Neural cell (in vitro differentiated cells): ENCODE results near the gene SLC20A1. TPM values are rescaled to one million over a fixed set of nuclear protein-coding genes. Genes with fewer than 3 reads are reported as not detected.

Experiments
- H2AFZ ChIP-seq: fragments of 200-600, 300-800 bp; sonication (generic), shearing (Covaris generic); 2 replicates; pipeline ENCODE4 v1.6.0; 2014; ENCODE audit warnings: low read depth, mild to moderate bottlenecking, antibody characterized with exemption, low read length, moderate library complexity
- H3F3A ChIP-seq: fragments of 200-600 bp; shearing (Covaris generic); 2 replicates; pipeline ENCODE4 v1.6.1; 2016; ENCODE audit warnings: mild to moderate bottlenecking, moderate library complexity, mixed read lengths, antibody characterized with exemption, low read length; ENCODE audit not compliant: insufficient read depth, poor library complexity, severe bottlenecking
- H3K27ac ChIP-seq: fragments of 200-600, 300-800 bp; sonication (generic), shearing (Covaris generic); 2 replicates; pipeline ENCODE4 v1.5.1; 2014; ENCODE audit warnings: mild to moderate bottlenecking, low read length, moderate library complexity
- H3K27me3 ChIP-seq: fragments of 300-800, 200-600 bp; sonication (generic), shearing (Covaris generic); 2 replicates; pipeline ENCODE4 v1.6.0; 2014; ENCODE audit warnings: mild to moderate bottlenecking, low read depth, low read length, moderate library complexity; ENCODE audit not compliant: insufficient read depth
- H3K36me3 ChIP-seq: fragments of 300-800, 200-600 bp; sonication (generic), shearing (Covaris generic); 2 replicates; pipeline ENCODE4 v1.5.1; 2014; ENCODE audit warnings: mild to moderate bottlenecking, antibody characterized with exemption, low read length, moderate library complexity; ENCODE audit not compliant: insufficient read depth
- H3K4me2 ChIP-seq: fragments of 300-800, 200-600 bp; sonication (generic), shearing (Covaris generic); 2 replicates; pipeline ENCODE4 v1.6.0; 2014; ENCODE audit warnings: mild to moderate bottlenecking, low read length
- H3K4me3 ChIP-seq: fragments of 300-800, 200-600 bp; sonication (generic), shearing (Covaris generic); 2 replicates; pipeline ENCODE4 v1.5.1; 2014; ENCODE audit warnings: mild to moderate bottlenecking, low read length, moderate library complexity
- H3K79me2 ChIP-seq: fragments of 200-600 bp; shearing (Covaris generic); replicated peaks from 2 replicates; pipeline ENCODE4 v1.6.0; 2014; ENCODE audit warnings: mild to moderate bottlenecking, low read length, moderate library complexity; ENCODE audit not compliant: insufficient read depth
- H3K9ac ChIP-seq: fragments of 300-800, 200-600 bp; sonication (generic), shearing (Covaris generic); 2 replicates; pipeline ENCODE4 v1.6.1; 2016; ENCODE audit warnings: mild to moderate bottlenecking, low read length, mixed read lengths
- H3K9me2 ChIP-seq: fragments of 200-600 bp; shearing (Covaris generic); 2 replicates; pipeline ENCODE4 v1.6.1; 2016; ENCODE audit warnings: mild to moderate bottlenecking, low read length, mixed read lengths; ENCODE audit not compliant: insufficient read depth
- H3K9me3 ChIP-seq: fragments of 200-600, 300-800 bp; sonication (generic), shearing (Covaris generic); 2 replicates; pipeline ENCODE4 v1.6.1; 2016; ENCODE audit warnings: mild to moderate bottlenecking, mixed run types, low read length, moderate library complexity, mixed read lengths
- H4K20me1 ChIP-seq: fragments of 200-600 bp; shearing (Covaris generic); 2 replicates; pipeline ENCODE4 v1.6.1; 2016; ENCODE audit warnings: mild to moderate bottlenecking, mixed run types; ENCODE audit not compliant: insufficient read depth
- CTCF ChIP-seq: fragments of 450-650 bp; IDR thresholded peaks from 2 replicates; pipeline ENCODE4 v1.5.1; 2014; ENCODE audit warnings: antibody characterized with exemption, mild to moderate bottlenecking, moderate library complexity; ENCODE audit not compliant: poor library complexity, severe bottlenecking
- EP300 ChIP-seq: fragments of 450-650 bp; conservative IDR thresholded peaks from 2 replicates; pipeline ENCODE4 v1.6.1; 2014; ENCODE audit warnings: antibody characterized with exemption, mild to moderate bottlenecking, moderate library complexity; ENCODE audit not compliant: poor library complexity, severe bottlenecking
- EZH2 ChIP-seq: fragments of 200-600, 300-800 bp; shearing (Covaris generic), sonication (generic); IDR thresholded peaks from 2 replicates; pipeline ENCODE4 v1.6.1; 2014; ENCODE audit warnings: antibody characterized with exemption, low read length, borderline replicate concordance, mild to moderate bottlenecking; ENCODE audit not compliant: insufficient read depth, poor library complexity, severe bottlenecking
- MXI1 ChIP-seq: fragments of 450-650 bp; conservative IDR thresholded peaks from 2 replicates; pipeline ENCODE4 v1.6.1; 2014; ENCODE audit warnings: antibody characterized with exemption, mild to moderate bottlenecking; ENCODE audit not compliant: poor library complexity, severe bottlenecking
- POLR2AphosphoS5 ChIP-seq: IDR thresholded peaks from 2 replicates; pipeline ENCODE4 v1.6.1; 2012
- RAD21 ChIP-seq: fragments of 450-650 bp; conservative IDR thresholded peaks from 2 replicates; pipeline ENCODE4 v1.6.1; 2014; ENCODE audit warnings: antibody characterized with exemption, mild to moderate bottlenecking, moderate library complexity
- SMC3 ChIP-seq: fragments of 450-650 bp; conservative IDR thresholded peaks from 2 replicates; pipeline ENCODE4 v1.6.1; 2014; ENCODE audit warnings: antibody characterized with exemption, mild to moderate bottlenecking, moderate library complexity; ENCODE audit not compliant: poor library complexity
- TAF1 ChIP-seq: IDR thresholded peaks from 2 replicates; pipeline ENCODE4 v1.6.1; 2012; ENCODE audit warnings: low read depth
- polyA plus RNA-seq: library from polyadenylated mRNA; depleted of rRNA; stranded (reverse); fragments of >200 nt; gene quantifications from 2 replicates; pipeline ENCODE4 v1.2.3, GENCODE V29; 2014
- TF ChIP-seq, protein P1 (sequence below): IDR thresholded peaks from 2 replicates; pipeline ENCODE4 v1.6.1; 2012; ENCODE audit warnings: borderline replicate concordance

SLC20A1 gene
- polyA plus RNA-seq, 1 donor from 2014 or later, result 61.4 TPM

DNA sequence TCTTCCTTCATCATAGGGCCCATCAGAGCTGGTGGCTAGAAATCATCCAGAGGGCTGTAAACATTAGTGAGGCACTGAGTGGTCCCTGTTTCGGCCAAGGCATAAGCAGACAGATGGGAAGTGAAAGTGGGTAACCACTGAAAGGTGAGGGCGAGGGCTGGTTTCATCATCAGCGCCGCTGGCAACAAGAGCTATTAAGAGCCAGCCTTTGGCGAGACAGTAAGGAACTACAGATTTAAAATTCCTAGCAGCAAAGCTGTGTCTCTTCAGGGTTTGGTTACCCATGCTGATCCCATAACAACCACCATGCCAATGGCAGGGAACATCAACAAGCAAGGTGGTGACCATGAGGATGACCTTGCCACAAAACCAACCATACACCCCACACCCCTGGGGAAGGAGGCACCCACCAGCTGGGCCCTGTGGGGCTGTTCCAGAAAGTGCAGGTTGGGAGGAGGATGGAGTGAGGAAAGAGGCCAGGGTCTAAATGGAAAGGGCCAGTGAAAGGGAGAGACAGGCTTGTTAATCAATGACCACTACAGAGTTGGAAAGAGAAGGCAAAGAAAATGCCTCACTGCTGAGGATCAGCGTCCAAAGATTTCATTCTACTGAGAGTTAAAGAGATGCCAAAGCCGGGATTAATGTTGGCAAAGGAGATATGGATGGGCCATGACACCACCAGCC lies 9.0 kb upstream of the SLC20A1 start:
- no peak overlapping the region for H2AFZ ChIP-seq
- no peaks in the 10 kb centered on the region for H3F3A ChIP-seq
- H3K36me3 ChIP-seq, result no peaks in the 10 kb centered on the region
- no peaks in the 10 kb centered on the region for H3K79me2 ChIP-seq
- H4K20me1 ChIP-seq, result no peaks in the 10 kb centered on the region
- no peaks in the 10 kb centered on the region for H3K9me2 ChIP-seq
- no peak overlapping the region for H3K27ac ChIP-seq
- TF ChIP-seq POLR2AphosphoS5, result no peak
- TF ChIP-seq, protein P1, sequence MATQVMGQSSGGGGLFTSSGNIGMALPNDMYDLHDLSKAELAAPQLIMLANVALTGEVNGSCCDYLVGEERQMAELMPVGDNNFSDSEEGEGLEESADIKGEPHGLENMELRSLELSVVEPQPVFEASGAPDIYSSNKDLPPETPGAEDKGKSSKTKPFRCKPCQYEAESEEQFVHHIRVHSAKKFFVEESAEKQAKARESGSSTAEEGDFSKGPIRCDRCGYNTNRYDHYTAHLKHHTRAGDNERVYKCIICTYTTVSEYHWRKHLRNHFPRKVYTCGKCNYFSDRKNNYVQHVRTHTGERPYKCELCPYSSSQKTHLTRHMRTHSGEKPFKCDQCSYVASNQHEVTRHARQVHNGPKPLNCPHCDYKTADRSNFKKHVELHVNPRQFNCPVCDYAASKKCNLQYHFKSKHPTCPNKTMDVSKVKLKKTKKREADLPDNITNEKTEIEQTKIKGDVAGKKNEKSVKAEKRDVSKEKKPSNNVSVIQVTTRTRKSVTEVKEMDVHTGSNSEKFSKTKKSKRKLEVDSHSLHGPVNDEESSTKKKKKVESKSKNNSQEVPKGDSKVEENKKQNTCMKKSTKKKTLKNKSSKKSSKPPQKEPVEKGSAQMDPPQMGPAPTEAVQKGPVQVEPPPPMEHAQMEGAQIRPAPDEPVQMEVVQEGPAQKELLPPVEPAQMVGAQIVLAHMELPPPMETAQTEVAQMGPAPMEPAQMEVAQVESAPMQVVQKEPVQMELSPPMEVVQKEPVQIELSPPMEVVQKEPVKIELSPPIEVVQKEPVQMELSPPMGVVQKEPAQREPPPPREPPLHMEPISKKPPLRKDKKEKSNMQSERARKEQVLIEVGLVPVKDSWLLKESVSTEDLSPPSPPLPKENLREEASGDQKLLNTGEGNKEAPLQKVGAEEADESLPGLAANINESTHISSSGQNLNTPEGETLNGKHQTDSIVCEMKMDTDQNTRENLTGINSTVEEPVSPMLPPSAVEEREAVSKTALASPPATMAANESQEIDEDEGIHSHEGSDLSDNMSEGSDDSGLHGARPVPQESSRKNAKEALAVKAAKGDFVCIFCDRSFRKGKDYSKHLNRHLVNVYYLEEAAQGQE, result no peak
- TF ChIP-seq TAF1, result no peak
- TF ChIP-seq MXI1, result no peak
- TF ChIP-seq SMC3, result no peak
- no peak for TF ChIP-seq RAD21
- TF ChIP-seq EP300, result no peak
- no peak for TF ChIP-seq CTCF
- no peak for TF ChIP-seq EZH2
- H3K4me2 ChIP-seq, result no peak overlapping the region
- H3K4me3 ChIP-seq, result no peak overlapping the region
- H3K9me3 ChIP-seq, result no peaks in the 10 kb centered on the region
- no peak overlapping the region for H3K9ac ChIP-seq
- no peaks in the 10 kb centered on the region for H3K27me3 ChIP-seq

- H3K4me3 ChIP-seq, result no peak overlapping the region
- no peaks in the 10 kb centered on the region for H3K36me3 ChIP-seq
- no peak overlapping the region for H3K27ac ChIP-seq
Measured at GRCh38 chr2:112637289-112637660, 8.5 kb upstream of the SLC20A1 start.

More at GRCh38 chr2:112637289-112637660, 8.5 kb upstream of the SLC20A1 start:
- Histone ChIP-seq H3K4me2 (no peak overlapping the region), H3K9me3 (no peaks in the 10 kb centered on the region), H3K9me2 (no peaks in the 10 kb centered on the region), H3K79me2 (no peaks in the 10 kb centered on the region), H3F3A (no peaks in the 10 kb centered on the region), H3K9ac (no peak overlapping the region), H2AFZ (no peak overlapping the region), H3K27me3 (no peaks in the 10 kb centered on the region), H4K20me1 (no peaks in the 10 kb centered on the region)
- TF ChIP-seq, protein P1, result no peak
- TF ChIP-seq MXI1, result no peak
- no peak for TF ChIP-seq CTCF
- no peak for TF ChIP-seq EP300
- TF ChIP-seq POLR2AphosphoS5, result no peak
- no peak for TF ChIP-seq SMC3
- TF ChIP-seq EZH2, result no peak
